Breast epithelium (tissue), 4 donors: ENCODE results near the gene DCLRE1B. TPM values are rescaled to one million over a fixed set of nuclear protein-coding genes. Genes with fewer than 3 reads are reported as not detected.

Source experiments
- DNase-seq, 2 donors: peaks; one replicate each; pipeline ENCODE4 v3.0.0-alpha.2; 2019; ENCODE audit warnings: low spot score in 2 of 2
- H3K27ac ChIP-seq, 2 donors: fragments of 200-600 bp; sonication (generic) in 1 of 2; one replicate each; pipeline ENCODE4 v1.5.1; 2016 to 2019; ENCODE audit warnings: mild to moderate bottlenecking in 1 of 2
- H3K27me3 ChIP-seq, 2 donors: fragments of 200-600 bp; sonication (generic) in 1 of 2; one replicate each; pipeline versions ENCODE4 v1.5.1 to v1.6.0; 2017 to 2019; ENCODE audit warnings: control low read depth in 1 of 2, mild to moderate bottlenecking in 1 of 2
- H3K36me3 ChIP-seq: fragments of 200-600 bp; one replicate; pipeline ENCODE4 v1.5.1; 2019
- H3K4me1 ChIP-seq, 2 donors: fragments of 200-600 bp; sonication (generic); one replicate each; pipeline ENCODE4 v1.5.1; 2016 to 2019; ENCODE audit warnings: control low read depth in 1 of 2
- H3K4me3 ChIP-seq, 3 donors: fragments of 200-600 bp; sonication (generic); 1 replicate in 2 of 3; 2 replicates in 1 of 3; pipeline ENCODE4 v1.5.1; 2016 to 2019; ENCODE audit warnings: mild to moderate bottlenecking in 3 of 3, moderate library complexity in 2 of 3
- H3K9me3 ChIP-seq, 2 donors: fragments of 200-600 bp; sonication (generic) in 1 of 2; one replicate each; pipeline ENCODE4 v1.5.1; 2016 to 2019; ENCODE audit warnings: control low read depth in 1 of 2
- POLR2A ChIP-seq: fragments of 450-650 bp; IDR thresholded peaks from one replicate; pipeline ENCODE4 v1.6.1; 2016; ENCODE audit warnings: antibody characterized with exemption, mild to moderate bottlenecking, moderate library complexity
- POLR2AphosphoS5 ChIP-seq, 3 donors: sonication (generic); formaldehyde crosslinking; IDR thresholded peaks; one replicate each; pipeline ENCODE4 v1.6.1; 2017; ENCODE audit warnings: antibody characterized with exemption in 3 of 3
- intact Hi-C: fragments of 100-400 bp; cut with DNase I; formaldehyde crosslinking; loops from one replicate; pipeline ENCODE4 v1.15.1; 2023; ENCODE audit warnings: low total_unique reads
- total RNA-seq, 3 donors: library from RNA; depleted of rRNA; stranded (reverse); fragments of >200 nt; gene quantifications; one replicate each; pipeline ENCODE4 v1.1.0, GENCODE V29; 2016
- TF ChIP-seq, protein P1 (sequence below), 3 donors: fragments of 450-650 bp; IDR thresholded peaks; one replicate each; pipeline ENCODE4 v1.5.1; 2016 to 2017; ENCODE audit warnings: antibody characterized with exemption in 3 of 3, mild to moderate bottlenecking in 3 of 3, moderate library complexity in 3 of 3

The DCLRE1B gene
- total RNA-seq, 3 donors from 2014 or later: 3.3 to 6.2 (median 3.5) TPM

DNA sequence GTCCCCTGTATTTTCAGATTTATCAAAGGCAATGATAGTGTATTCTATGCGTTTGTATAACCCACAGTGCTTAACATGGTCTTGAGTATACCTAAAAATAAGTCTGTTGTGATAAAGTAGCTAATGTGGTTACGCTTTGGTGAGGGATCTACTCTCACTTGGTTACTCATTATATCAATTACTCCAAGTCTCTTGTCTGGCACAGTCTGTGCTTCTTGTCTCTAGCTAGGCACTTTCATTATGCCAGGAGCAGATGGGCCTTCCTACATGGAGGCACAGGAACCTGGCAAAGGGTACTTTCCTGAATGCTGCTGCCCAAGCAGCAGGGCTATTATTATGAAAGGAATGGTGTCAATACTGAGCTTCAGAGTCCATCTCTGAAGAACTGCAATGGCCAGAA lies 29.4 kb upstream of the DCLRE1B start:
- H3K4me3 ChIP-seq: no peak overlapping the region
- H3K9me3 ChIP-seq: no peaks in the 10 kb centered on the region
- intact Hi-C loops: no loop called here
- H3K36me3 ChIP-seq: no peaks in the 10 kb centered on the region
- H3K4me1 ChIP-seq: no peaks in the 10 kb centered on the region
- no peak for DNase-seq
- no peak for TF ChIP-seq POLR2A
- no peak for TF ChIP-seq POLR2AphosphoS5 (IDR thresholded peaks at IDR 0.05)
- TF ChIP-seq, protein P1, sequence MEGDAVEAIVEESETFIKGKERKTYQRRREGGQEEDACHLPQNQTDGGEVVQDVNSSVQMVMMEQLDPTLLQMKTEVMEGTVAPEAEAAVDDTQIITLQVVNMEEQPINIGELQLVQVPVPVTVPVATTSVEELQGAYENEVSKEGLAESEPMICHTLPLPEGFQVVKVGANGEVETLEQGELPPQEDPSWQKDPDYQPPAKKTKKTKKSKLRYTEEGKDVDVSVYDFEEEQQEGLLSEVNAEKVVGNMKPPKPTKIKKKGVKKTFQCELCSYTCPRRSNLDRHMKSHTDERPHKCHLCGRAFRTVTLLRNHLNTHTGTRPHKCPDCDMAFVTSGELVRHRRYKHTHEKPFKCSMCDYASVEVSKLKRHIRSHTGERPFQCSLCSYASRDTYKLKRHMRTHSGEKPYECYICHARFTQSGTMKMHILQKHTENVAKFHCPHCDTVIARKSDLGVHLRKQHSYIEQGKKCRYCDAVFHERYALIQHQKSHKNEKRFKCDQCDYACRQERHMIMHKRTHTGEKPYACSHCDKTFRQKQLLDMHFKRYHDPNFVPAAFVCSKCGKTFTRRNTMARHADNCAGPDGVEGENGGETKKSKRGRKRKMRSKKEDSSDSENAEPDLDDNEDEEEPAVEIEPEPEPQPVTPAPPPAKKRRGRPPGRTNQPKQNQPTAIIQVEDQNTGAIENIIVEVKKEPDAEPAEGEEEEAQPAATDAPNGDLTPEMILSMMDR (IDR thresholded peaks at IDR 0.05): no peak
- H3K27me3 ChIP-seq: no peaks in the 10 kb centered on the region
- no peak overlapping the region for H3K27ac ChIP-seq

- TF ChIP-seq POLR2A (no peak), POLR2AphosphoS5 (IDR thresholded peaks at IDR 0.05) (no peak)
- TF ChIP-seq, protein P1 (IDR thresholded peaks at IDR 0.05): no peak
- H3K9me3 ChIP-seq: no peaks in the 10 kb centered on the region
- no peak for DNase-seq
- no peaks in the 10 kb centered on the region for H3K27me3 ChIP-seq
- H3K27ac ChIP-seq: no peak overlapping the region
- H3K4me1 ChIP-seq: no peaks in the 10 kb centered on the region
- no peaks in the 10 kb centered on the region for H3K36me3 ChIP-seq
- H3K4me3 ChIP-seq: no peak overlapping the region
- intact Hi-C loops: no loop called here
Observed at GRCh38 chr1:113876176-113876575, 28.9 kb upstream of the DCLRE1B start.

DNA sequence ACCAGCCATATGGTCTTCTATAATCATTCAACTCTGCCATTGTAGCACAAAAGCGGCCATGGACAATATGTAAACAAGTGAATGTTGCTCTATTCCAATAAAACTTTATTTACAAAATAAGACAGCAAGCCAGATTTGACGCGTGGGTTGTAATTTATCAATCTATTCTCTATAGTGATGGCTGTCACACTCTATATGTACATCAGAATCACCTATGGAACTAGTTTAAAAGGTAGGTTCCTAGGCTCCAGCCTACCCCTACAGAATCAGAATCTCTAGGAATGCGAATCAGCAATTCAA lies 25.4 kb upstream of the DCLRE1B start:
- H3K9me3 ChIP-seq: no peaks in the 10 kb centered on the region
- no peak for TF ChIP-seq POLR2AphosphoS5 (IDR thresholded peaks at IDR 0.05)
- TF ChIP-seq, protein P1 (IDR thresholded peaks at IDR 0.05): no peak
- no peak for TF ChIP-seq POLR2A
- no peaks in the 10 kb centered on the region for H3K27me3 ChIP-seq
- no peaks in the 10 kb centered on the region for H3K36me3 ChIP-seq
- no peak overlapping the region for H3K27ac ChIP-seq
- H3K4me3 ChIP-seq: no peak overlapping the region
- H3K4me1 ChIP-seq: no peaks in the 10 kb centered on the region
- no peak for DNase-seq
- intact Hi-C loops: no loop called here

DNA sequence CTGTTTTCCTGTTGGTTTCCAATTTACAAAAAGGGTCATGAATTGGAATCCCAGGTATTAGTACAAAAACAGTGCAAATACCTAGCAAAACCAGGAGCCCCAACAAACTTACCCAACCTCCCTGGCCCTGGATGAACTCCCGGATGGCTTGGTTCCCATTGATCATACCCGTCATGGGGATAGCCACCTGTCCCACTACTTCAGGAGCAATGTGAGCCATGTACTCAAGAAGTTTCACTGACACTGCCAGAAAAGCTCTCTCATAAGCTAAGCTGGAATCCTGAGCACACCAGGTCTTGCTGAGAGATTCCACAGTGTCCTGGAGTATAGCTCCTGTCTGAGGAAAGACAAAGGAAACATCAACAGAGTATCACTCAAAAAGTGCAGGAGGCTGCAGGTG lies 23.5 kb upstream of the DCLRE1B start:
- no peak overlapping the region for H3K4me3 ChIP-seq
- H3K36me3 ChIP-seq: no peaks in the 10 kb centered on the region
- H3K9me3 ChIP-seq: no peaks in the 10 kb centered on the region
- H3K27me3 ChIP-seq: no peaks in the 10 kb centered on the region
- H3K4me1 ChIP-seq: no peaks in the 10 kb centered on the region
- TF ChIP-seq, protein P1 (IDR thresholded peaks at IDR 0.05): no peak
- no peak for TF ChIP-seq POLR2AphosphoS5 (IDR thresholded peaks at IDR 0.05)
- no peak for TF ChIP-seq POLR2A
- no peak for DNase-seq
- H3K27ac ChIP-seq: no peak overlapping the region
- intact Hi-C loops: no loop called here

DNA sequence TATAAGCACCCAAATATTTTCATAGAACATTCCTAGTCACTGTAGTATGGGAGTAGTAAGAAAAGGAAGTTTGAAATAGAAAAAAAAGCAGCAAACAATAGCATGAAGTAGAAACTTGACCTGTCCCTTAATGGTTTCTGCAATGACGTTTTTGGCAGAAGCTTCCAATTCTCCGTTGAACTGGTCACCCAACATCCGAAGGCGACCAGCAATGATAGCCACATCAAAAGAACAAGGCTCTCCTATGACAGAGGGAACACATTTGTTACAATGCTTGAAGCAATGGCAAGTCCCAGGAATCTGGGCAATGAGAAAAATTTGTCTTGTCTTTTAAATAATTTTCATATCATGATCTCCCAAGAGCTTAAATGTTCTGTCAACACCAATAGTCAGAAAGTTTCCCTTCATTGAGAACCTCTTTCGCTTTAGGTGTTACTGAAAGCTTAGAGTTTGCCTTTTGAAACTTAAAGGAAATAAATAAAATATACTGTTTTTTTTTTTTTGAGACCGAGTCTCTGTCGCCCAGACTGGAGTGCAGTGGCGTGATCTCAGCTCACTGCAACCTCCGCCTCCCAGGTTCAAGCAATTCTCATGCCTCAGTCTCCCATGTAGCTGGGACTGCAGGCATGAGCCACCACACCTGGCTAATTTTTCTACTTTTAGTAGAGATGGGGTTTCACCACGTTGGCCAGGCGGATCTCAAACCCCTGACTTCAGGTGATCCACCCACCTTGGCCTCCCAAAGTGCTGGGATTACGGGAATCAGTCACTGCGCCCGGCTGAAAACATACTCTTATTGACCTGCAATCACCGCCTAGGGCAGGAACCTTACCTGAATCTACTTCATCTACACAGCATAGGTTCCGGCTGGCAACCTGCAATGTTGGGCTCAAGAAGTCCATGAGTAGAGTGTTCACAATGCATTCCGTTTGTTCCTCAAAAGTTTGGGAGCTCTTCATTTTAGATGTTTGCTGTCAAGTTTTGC lies 18.4 kb upstream of the DCLRE1B start:
- Histone ChIP-seq H3K27me3 (no peaks in the 10 kb centered on the region), H3K4me3 (no peak overlapping the region), H3K9me3 (no peaks in the 10 kb centered on the region), H3K27ac (no peak overlapping the region), H3K4me1 (no peaks in the 10 kb centered on the region), H3K36me3 (no peaks in the 10 kb centered on the region)
- no peak for DNase-seq
- TF ChIP-seq, protein P1 (IDR thresholded peaks at IDR 0.05): no peak
- no peak for TF ChIP-seq POLR2A
- TF ChIP-seq POLR2AphosphoS5 (IDR thresholded peaks at IDR 0.05): no peak
- intact Hi-C loops: no loop called here
